Breast epithelium (tissue), 3 donors: ENCODE data around the gene PIEZO1.

Source experiments
- POLR2A ChIP-seq: fragments of 450-650 bp; IDR thresholded peaks from one replicate; pipeline ENCODE4 v1.6.1; 2016; ENCODE audit warnings: antibody characterized with exemption, mild to moderate bottlenecking, moderate library complexity
- POLR2AphosphoS5 ChIP-seq, 3 donors: sonication (generic); formaldehyde crosslinking; IDR thresholded peaks; one replicate each; pipeline ENCODE4 v1.6.1; 2017; ENCODE audit warnings: antibody characterized with exemption in 3 of 3
- TF ChIP-seq, protein P1 (sequence below), 3 donors: fragments of 450-650 bp; IDR thresholded peaks; one replicate each; pipeline ENCODE4 v1.5.1; 2016 to 2017; ENCODE audit warnings: antibody characterized with exemption in 3 of 3, mild to moderate bottlenecking in 3 of 3, moderate library complexity in 3 of 3

DNA sequence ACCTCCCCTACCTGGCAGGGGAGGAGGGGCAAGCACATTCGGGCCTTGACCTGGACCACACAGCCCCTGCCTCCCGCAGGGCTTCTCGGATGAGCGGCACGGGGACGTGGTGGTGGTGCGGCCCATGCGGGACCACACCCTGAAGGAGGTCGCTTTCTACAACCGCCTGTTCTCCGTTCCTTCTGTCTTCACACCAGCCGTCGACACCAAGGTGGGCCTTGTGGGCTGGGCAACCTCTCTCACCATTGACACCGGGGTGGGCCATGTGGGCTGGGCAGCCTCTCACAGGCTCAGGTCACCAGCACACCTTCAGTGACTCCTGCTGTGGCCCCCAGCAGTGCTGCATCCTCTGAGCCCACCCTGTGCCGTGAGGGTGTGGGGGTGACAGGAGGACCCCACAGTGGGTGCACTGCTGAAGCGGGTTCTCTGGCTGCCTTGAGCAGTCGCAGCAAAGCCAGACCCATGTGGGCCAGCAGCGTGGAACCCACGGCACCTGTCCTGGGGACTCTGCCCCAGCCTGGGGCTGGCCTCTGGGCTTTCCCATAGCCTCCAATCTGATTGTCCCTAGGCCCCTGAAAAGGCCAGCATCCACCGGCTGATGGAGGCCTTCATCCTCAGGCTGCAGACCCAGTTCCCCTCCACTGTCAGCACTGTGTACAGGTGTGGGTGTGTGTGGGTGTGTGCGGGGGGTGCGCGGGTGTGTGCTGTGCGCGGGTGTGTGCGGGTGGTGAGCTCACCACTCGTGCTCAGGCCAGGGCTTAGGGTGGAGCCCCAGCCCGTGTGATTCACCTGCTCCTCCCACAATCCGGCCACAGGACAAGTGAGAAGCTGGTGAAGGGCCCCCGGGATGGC, 71.2 kb downstream of the PIEZO1 start:
- TF ChIP-seq, protein P1, sequence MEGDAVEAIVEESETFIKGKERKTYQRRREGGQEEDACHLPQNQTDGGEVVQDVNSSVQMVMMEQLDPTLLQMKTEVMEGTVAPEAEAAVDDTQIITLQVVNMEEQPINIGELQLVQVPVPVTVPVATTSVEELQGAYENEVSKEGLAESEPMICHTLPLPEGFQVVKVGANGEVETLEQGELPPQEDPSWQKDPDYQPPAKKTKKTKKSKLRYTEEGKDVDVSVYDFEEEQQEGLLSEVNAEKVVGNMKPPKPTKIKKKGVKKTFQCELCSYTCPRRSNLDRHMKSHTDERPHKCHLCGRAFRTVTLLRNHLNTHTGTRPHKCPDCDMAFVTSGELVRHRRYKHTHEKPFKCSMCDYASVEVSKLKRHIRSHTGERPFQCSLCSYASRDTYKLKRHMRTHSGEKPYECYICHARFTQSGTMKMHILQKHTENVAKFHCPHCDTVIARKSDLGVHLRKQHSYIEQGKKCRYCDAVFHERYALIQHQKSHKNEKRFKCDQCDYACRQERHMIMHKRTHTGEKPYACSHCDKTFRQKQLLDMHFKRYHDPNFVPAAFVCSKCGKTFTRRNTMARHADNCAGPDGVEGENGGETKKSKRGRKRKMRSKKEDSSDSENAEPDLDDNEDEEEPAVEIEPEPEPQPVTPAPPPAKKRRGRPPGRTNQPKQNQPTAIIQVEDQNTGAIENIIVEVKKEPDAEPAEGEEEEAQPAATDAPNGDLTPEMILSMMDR (IDR thresholded peaks at IDR 0.05), result no peak
- no peak for TF ChIP-seq POLR2AphosphoS5 (IDR thresholded peaks at IDR 0.05)
- TF ChIP-seq POLR2A, result no peak
